GM21381 (cell line): ENCODE measurements around the gene RSPH6A.
A peak's percentile ranks its signal among the peaks of the same experiment; 100 is the strongest.

ENCODE experiments used
- ATAC-seq: cut with Tn5 transposase; IDR thresholded peaks from one replicate; pipeline ENCODE4 v1.9.1; 2021; ENCODE audit warnings: mild to moderate bottlenecking, moderate library complexity; ENCODE audit not compliant: unreplicated experiment

Gene RSPH6A

DNA sequence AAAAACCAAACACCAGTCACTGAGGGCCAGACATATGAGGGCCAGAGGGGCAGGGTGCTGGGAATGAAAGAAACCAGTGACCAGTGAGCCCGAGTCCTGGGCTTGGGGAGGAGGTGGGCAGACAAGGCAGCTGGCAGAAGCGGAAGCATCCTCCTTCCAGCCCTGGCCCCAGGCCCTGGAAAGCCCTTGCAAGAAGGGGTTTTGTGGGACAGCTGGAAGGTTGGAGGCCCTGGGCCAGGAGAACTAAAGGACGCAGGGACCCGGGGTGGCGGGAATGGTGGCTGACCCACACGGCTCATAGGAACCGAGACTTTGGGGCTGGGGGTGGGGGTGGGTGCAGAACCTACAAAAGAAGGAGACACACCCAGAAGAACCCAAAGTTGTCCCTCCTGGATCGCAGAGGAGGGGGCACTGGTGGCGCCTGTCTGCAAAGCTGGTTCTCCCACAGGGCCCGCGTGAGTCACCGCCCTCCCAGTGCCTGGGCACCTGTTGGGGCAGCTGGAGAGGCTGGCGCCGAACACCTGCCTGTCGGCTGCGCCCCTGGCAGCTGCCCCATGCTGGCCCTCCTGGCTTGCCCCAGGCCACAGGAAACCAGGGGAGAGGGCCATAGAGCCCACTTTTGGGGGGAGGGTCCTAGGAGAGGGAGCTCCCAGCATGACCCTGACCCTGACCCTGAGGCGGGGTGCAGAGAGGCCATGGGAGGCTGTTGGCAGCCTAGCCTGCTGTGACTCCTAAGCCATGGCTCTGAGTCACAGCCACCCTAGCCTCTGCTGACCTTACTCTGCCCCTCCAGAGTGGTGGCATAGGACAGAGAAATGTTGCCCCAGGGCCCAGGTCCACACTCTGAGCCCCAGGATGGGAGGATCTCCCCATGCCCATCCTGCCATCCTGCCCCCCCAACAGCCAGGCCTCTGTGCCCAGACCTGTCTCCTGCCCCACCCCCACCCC is 33.6 kb downstream of the RSPH6A start:
- no peak for ATAC-seq

GRCh38 chr19:45780448-45781213 is 34.5 kb downstream of the RSPH6A start:
- no peak for ATAC-seq

GRCh38 chr19:45780146-45780447 is 35.0 kb downstream of the RSPH6A start:
- ATAC-seq: no peak

DNA sequence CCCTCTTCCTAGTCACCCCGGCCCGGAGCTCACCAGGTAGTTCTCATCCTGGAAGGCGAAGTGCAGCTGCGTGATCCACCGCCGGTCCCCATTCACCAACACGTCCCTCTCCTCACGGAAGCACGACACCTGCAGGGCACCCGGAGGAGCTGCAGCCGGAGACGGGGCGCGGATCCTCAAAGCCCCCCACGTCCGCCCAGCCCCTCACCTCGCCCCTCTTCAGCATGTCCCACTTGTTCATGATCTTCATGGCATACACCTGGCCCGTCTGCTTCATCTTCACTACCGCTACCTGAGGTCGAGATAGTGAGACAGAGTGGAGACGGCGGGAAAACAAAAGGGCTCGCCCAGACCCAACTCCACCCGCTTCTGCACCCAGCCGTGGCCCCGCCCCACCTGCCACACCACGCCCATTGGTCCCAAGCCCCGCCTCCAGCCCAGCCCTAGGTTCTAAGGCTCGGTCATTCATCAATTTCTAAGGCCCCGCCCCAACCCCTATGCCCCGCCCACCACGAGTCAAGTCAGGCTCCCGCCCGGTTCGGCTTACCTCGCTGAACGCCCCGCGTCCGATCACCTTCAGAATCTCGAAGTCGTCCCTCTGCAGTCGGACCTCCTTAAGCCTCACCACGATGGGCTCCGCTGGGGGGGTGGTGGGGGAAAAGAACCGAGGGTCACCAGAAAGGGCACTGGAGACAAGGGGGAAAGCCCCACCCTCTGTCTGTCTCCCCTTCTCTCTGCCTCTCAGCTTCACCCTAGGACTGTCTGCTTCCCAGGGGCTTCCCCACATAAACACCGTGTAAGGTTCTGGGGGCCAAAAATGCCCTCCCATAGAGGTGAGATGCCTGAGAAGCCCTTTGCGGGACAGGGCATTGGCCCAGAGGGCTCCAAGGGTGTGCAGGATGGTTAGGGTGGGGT is 35.6 kb downstream of the RSPH6A start:
- ATAC-seq: peak; percentile 78

DNA sequence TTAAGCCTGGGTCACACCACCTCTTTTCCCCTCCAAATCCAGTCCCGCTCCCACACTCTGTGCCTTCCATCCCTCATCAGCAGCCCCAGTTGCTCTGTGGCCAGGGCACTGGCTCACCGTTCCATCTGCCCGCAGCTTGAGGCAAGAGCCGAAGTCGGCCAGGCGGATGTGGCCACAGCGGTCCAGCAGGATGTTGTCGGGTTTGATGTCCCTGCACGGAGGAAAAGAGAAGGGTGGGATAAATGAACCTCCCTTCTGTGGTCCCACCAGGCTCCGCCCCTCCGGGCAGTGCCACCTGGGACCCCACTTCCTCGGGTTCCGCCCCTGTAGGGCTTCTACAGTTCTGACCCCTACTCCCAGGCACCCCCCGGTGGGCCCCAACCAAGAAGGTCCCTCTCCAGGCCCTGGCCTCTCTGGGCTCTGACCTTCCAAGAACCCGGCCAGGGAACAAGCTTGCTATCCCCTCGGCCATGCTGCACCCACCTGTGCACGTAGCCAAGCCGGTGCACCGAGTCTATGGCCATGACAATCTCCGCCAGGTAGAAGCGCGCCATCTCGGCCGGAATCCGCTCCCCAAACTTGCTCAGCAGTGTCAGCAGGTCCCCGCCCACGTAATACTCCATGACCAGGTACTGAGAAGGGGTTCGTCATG is 37.0 kb downstream of the RSPH6A start:
- ATAC-seq: no peak

- no peak for ATAC-seq
These were observed 37.6 kb downstream of the RSPH6A start for GRCh38 chr19:45777395-45777961.

DNA sequence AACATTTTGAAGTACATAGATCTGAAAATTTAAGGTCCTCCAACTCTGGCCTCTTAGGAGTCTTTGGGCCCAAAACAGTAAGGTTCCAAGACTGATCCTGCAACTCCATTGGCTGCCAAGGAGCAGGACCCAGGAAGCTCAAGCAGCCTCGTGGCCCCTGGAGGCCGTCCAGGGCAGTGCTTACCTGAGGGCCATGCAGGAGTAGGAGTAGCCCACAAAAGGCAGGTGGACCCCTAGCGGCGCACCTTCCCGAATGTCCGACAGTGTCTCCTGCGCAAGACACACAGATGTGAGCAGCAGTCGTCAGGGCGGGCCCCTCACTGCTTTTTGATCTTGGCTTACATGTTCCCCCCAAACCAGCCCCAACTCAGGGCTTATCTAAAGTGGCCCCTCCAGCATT is 40.3 kb downstream of the RSPH6A start:
- no peak for ATAC-seq

- no peak for ATAC-seq
These were observed 41.7 kb downstream of the RSPH6A start for GRCh38 chr19:45773384-45773783.

DNA sequence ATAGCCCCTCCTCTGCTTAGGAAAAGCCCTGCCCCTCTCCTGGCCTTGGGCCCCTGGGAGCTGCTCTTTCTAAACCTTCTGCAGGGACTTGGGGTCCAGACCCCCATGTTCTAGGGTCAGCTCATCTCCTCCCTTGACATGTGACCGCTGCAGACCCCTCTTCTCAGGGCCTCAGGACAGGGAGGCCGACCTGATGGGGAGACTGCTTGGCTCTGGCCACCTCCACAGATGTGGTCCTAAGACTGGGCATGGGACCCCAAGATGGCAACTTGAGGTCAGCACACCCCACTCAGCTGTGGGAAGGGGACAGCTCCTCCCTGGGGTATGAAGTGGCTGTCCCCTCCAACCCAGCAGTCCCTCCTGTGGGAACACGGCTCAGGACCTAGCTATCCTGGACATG is 42.2 kb downstream of the RSPH6A start:
- ATAC-seq: no peak

DNA sequence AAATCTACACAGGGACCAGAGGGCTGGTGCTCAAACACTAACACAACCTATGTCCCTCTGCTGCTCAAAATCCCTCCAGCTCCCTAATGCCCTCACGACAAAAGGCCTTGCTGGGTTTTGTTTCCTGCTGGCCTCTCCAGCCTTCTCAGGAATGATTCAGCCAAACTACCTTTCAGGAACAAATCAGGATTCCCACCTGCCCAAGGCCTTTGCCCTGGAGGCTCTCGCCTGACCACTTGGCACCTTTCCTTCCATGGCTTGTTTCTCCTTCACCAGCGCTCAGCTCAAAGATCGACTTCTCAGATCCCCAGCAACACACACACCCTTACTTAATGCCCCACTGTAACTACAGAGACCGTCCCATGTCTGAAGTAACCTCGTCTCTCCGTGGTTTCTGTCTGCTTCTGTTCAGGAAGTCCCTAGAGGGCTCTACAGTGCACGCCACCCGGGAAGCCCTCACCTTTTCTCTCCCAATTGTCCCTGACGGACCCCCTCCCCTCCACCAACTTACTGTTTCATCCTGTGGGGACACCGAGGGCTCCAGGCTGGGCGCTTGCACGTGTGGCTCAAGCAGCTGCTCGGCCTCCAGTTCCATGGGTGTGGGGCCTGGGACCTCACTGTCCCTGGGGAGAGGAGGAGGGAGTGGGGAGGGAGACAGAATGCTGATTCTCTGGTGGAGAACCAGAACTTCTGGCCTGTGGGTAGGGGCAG is 42.8 kb downstream of the RSPH6A start:
- no peak for ATAC-seq

DNA sequence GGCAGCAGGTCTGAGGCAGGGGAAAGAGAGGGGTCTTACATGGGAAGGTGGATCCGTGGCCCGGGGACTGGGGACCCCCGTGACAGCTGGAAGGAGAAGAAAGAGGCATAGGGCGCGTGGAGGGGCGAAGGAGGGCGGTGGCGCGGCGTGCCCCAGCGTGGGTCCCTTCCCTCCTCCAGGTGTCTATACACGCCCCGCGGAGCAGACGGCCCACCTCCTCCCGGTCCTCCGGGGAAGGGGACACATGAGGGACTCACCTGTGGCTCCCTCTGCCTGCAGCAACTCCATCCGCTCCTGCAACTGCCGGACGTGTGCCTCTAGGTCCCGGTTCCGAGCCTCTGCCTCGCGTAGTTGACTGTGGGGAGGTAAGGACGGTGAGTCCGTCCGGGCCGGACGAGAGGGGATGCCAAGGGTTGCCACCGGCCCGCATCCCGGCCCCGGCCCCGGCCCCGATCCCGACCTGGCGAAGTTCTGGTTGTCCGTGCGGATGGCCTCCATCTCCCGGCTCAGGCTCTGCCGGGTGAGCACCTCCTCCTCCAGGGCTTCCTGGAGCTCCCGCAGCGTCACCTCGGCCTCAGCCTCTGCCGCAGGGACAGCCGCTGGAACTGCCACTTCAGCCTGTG is 43.7 kb downstream of the RSPH6A start:
- no peak for ATAC-seq

DNA sequence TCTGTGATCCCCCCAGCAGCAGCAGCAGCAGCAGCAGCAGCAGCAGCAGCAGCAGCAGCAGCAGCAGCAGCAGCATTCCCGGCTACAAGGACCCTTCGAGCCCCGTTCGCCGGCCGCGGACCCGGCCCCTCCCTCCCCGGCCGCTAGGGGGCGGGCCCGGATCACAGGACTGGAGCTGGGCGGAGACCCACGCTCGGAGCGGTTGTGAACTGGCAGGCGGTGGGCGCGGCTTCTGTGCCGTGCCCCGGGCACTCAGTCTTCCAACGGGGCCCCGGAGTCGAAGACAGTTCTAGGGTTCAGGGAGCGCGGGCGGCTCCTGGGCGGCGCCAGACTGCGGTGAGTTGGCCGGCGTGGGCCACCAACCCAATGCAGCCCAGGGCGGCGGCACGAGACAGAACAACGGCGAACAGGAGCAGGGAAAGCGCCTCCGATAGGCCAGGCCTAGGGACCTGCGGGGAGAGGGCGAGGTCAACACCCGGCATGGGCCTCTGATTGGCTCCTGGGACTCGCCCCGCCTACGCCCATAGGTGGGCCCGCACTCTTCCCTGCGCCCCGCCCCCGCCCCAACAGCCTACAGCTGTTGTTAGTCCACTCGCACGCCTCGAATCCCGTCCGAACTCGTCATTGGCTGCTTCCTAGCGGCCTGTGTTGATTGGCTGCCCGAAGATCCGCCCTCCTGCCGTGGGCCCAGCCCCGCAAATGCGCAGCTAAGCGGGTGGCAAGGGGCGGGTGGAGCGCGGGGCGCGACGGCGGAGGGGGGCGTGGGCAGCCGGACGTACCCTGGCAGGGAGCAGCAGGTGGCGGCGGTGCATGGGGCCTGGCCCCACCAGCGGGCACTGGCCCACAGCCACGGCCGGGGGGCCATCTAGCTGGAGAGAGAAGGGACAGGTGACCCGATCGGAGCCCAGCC is 44.7 kb downstream of the RSPH6A start:
- peak; percentile 45 for ATAC-seq

DNA sequence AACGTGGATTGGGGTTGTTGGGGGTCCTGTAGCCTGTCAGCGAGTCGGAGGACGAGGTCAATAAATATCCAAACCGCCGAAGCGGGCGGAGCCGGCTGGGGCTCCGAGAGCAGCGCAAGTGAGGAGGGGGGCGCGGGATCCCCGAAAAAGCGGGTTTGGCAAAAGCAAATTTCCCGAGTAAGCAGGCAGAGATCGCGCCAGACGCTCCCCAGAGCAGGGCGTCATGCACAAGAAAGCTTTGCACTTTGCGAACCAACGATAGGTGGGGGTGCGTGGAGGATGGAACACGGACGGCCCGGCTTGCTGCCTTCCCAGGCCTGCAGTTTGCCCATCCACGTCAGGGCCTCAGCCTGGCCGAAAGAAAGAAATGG is 45.3 kb downstream of the RSPH6A start:
- ATAC-seq: no peak

DNA sequence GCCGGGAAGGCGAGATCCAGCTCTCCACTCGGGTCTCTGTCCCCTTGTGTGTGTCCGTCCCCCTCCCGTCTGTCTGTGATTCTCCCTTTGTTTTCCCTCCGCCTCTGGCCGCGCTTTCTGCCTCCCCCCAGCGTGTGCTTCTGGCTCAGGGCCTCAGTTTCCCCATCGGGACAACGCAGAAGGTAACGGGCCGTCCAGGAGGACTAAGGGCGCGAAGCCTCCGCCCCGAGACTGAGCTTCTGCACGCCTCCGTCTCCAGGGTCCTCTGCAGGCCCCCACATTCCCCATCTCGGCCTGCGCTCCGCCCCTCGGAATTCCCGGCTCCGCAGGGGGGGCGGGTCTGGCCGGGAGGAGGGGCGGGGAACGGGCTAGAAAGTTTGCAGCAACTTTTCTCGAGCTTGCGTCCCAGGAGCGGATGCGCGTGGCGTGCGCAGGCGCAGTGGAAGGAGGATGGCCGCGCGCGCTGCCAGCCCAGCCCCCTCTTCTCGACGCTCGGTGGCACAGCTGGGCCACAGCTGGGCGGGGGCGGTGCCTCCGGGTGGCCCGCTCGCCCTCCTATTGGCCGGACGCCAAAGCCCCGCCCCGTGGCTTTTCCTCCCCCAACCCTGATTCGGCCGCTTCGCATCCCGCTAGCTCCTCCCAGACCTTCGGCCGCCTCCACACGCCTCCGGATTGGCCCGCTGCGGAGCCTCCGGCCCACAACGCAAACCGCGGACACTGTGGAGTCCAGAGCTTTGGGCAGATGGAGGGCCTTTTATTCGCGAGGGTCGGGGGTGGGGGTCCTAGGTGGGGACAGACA is 45.9 kb downstream of the RSPH6A start, which contains the start of gene SIX5:
Gene SIX5, minus strand, starts transcription at position 269 of the 799 bp plus-strand sequence. CDS start 408 bp downstream, outside the sequence.
- ATAC-seq: peak; percentile 64

DNA sequence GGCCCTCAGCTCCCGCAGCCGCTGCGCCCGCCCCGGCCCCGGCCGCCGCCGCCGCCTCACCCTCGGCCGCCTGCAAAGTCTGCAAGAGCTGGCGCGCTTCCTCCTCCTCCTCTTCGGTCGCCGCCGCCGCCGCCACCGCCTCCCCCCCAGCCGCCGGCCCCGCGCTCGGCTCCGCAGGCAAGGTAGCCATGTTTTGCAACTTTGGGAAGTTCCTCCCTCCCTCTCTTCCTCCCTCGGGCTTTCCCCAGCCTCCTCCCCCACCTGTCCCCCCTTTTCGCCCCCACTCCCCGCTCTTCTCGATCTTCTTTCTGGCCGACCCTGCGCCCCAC is 46.5 kb downstream of the RSPH6A start:
- ATAC-seq: no peak

DNA sequence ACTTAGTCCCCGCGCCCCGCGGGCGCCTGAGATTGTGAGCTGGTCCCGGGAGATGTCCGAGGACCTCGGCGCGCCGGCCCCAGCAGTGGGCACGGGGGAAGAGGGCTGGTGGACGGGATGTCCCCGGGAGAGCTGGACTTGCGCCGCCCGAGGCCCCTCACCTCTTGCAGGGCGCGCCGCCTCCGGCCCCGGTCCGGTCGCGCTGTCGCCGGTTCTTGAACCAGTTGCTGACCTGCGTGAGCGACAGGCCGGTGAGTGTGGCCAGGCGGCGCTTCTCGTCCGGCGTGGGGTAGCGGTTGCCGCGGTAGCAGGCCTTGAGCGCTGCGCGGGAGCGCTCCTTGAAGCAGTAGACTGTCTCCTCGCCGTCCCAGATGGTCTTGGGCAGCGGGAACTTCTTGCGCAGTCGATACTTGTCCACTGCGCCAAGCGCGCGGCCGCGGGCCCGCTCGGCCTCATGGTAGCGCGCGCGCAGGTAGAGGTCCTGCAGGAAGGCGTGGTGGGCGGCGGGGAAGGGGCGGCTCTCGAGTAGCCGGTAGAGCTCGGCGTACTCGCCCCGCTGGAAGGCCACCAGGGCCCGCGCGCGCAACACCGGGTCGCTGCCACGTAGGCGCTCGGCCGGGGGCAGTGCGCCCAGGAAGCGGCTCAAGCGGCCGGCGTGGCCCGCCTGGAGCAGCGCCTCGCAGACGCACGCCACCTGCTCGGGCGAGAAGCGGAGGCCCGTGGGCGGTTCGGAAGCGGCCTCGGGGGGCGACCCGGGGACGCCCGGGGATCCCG is 47.0 kb downstream of the RSPH6A start:
- no peak for ATAC-seq

- ATAC-seq: no peak
These were observed 47.7 kb downstream of the RSPH6A start for GRCh38 chr19:45767410-45767880.
